ENCODE results near the gene DYNLT3.

Gene DYNLT3

GRCh38 chrX:37846934-37847732 is at the start of gene DYNLT3:
DYNLT3 (minus strand) TSS chrX:37847571; CDS start chrX:37847510, 61 bp downstream.
- peak; percentile 56 for DNase-seq (ENCODE audit: low read depth)

- no peak for DNase-seq (ENCODE audit: low read depth)
Measured at GRCh38 chrX:37896511-37896890, 49.1 kb upstream of the DYNLT3 start.

GRCh38 chrX:37895795-37896510 is 48.6 kb upstream of the DYNLT3 start:
- no peak for DNase-seq (ENCODE audit: low read depth)

- DNase-seq (ENCODE audit: low read depth): no peak
Measured at GRCh38 chrX:37894725-37895124, 47.4 kb upstream of the DYNLT3 start.

- no peak for DNase-seq (ENCODE audit: low read depth)
Measured at GRCh38 chrX:37888010-37888409, 40.6 kb upstream of the DYNLT3 start.

- DNase-seq (ENCODE audit: low read depth): no peak
Measured at GRCh38 chrX:37887347-37887746, 40.0 kb upstream of the DYNLT3 start.

GRCh38 chrX:37883196-37883595 is 35.8 kb upstream of the DYNLT3 start:
- DNase-seq (ENCODE audit: low read depth): peak; percentile 28

- no peak for DNase-seq (ENCODE audit: low read depth)
Measured at GRCh38 chrX:37879692-37880091, 32.3 kb upstream of the DYNLT3 start.

- no peak for DNase-seq (ENCODE audit: low read depth)
Measured at GRCh38 chrX:37876716-37877115, 29.3 kb upstream of the DYNLT3 start.

- peak; percentile 18 for DNase-seq (ENCODE audit: low read depth)
Measured at GRCh38 chrX:37875675-37876074, 28.3 kb upstream of the DYNLT3 start.

GRCh38 chrX:37873220-37873619 is 25.8 kb upstream of the DYNLT3 start:
- DNase-seq (ENCODE audit: low read depth): no peak

- no peak for DNase-seq (ENCODE audit: low read depth)
Measured at GRCh38 chrX:37872303-37872655, 24.9 kb upstream of the DYNLT3 start.

- DNase-seq (ENCODE audit: low read depth): peak; percentile 92
Measured at GRCh38 chrX:37871626-37872302, 24.4 kb upstream of the DYNLT3 start.

GRCh38 chrX:37867536-37868153 is 20.3 kb upstream of the DYNLT3 start:
- no peak for DNase-seq (ENCODE audit: low read depth)

GRCh38 chrX:37863728-37864127 is 16.4 kb upstream of the DYNLT3 start:
- DNase-seq (ENCODE audit: low read depth): no peak

GRCh38 chrX:37862851-37863250 is 15.5 kb upstream of the DYNLT3 start:
- DNase-seq (ENCODE audit: low read depth): no peak

GRCh38 chrX:37860721-37861120 is 13.3 kb upstream of the DYNLT3 start:
- DNase-seq (ENCODE audit: low read depth): no peak

- DNase-seq (ENCODE audit: low read depth): no peak
Measured at GRCh38 chrX:37854748-37855147, 7.4 kb upstream of the DYNLT3 start.

- DNase-seq (ENCODE audit: low read depth): no peak
Measured at GRCh38 chrX:37854148-37854547, 6.8 kb upstream of the DYNLT3 start.

GRCh38 chrX:37847733-37848197 is 394 bp upstream of the DYNLT3 start:
- DNase-seq (ENCODE audit: low read depth): no peak

- no peak for DNase-seq (ENCODE audit: low read depth)
Measured at GRCh38 chrX:37846558-37846933, 825 bp downstream of the DYNLT3 start.

GRCh38 chrX:37846141-37846540 is 1.2 kb downstream of the DYNLT3 start:
- peak; percentile 38 for DNase-seq (ENCODE audit: low read depth)

Data from iris pigment epithelial cell (primary cell).